HG02678 (cell line): ENCODE results near the gene UGGT2.
A peak's percentile ranks its signal among the peaks of the same experiment; 100 is the strongest.
"Not testable (repeated sequence)": the region's sequence is repeated elsewhere in the genome, so short reads cannot be mapped to it uniquely, and the experiment has no call there.

ENCODE experiments used
- ATAC-seq: cut with Tn5 transposase; IDR thresholded peaks from one replicate; pipeline ENCODE4 v1.9.1; 2021; ENCODE audit warnings: mild to moderate bottlenecking, moderate library complexity; ENCODE audit not compliant: unreplicated experiment

Gene UGGT2

GRCh38 chr13:96053003-96053703, at the start of gene UGGT2:
Gene UGGT2, minus strand, starts transcription at chr13:96053401. Its CDS starts 89 bp downstream, at chr13:96053312.
- ATAC-seq, result peak; percentile 98

- no peak for ATAC-seq
Measured at GRCh38 chr13:96100457-96101220, 47.4 kb upstream of the UGGT2 start.

- ATAC-seq, result no peak
Measured at GRCh38 chr13:96093296-96094006, 40.2 kb upstream of the UGGT2 start.

- ATAC-seq, result no peak
Measured at GRCh38 chr13:96091164-96092117, 38.2 kb upstream of the UGGT2 start.

GRCh38 chr13:96090240-96091101, 37.3 kb upstream of the UGGT2 start:
- peak; percentile 57 for ATAC-seq

- peak; percentile 40 for ATAC-seq
Measured at GRCh38 chr13:96089749-96090239, 36.6 kb upstream of the UGGT2 start, which contains the start of gene HS6ST3. Gene HS6ST3, plus strand, starts transcription at chr13:96090107.

GRCh38 chr13:96089139-96089538, 35.9 kb upstream of the UGGT2 start:
- no peak for ATAC-seq

GRCh38 chr13:96086736-96087135, 33.5 kb upstream of the UGGT2 start:
- ATAC-seq, result no peak

GRCh38 chr13:96082640-96083039, 29.4 kb upstream of the UGGT2 start:
- no peak for ATAC-seq

- no peak for ATAC-seq
Measured at GRCh38 chr13:96081888-96082287, 28.7 kb upstream of the UGGT2 start.

GRCh38 chr13:96080676-96081075, 27.5 kb upstream of the UGGT2 start:
- no peak for ATAC-seq

GRCh38 chr13:96075953-96076543, 22.8 kb upstream of the UGGT2 start:
- ATAC-seq, result no peak

- no peak for ATAC-seq
Measured at GRCh38 chr13:96072392-96072791, 19.2 kb upstream of the UGGT2 start.

- ATAC-seq, result no peak
Measured at GRCh38 chr13:96071504-96071903, 18.3 kb upstream of the UGGT2 start.

GRCh38 chr13:96068729-96069128, 15.5 kb upstream of the UGGT2 start:
- no peak for ATAC-seq

GRCh38 chr13:96065849-96066248, 12.6 kb upstream of the UGGT2 start:
- no peak for ATAC-seq

- ATAC-seq, result peak; percentile 36
Measured at GRCh38 chr13:96052656-96053002, 572 bp downstream of the UGGT2 start.

- ATAC-seq, result not testable (repeated sequence)
Measured at GRCh38 chr13:96051946-96052345, 1.3 kb downstream of the UGGT2 start.

GRCh38 chr13:96051491-96051890, 1.7 kb downstream of the UGGT2 start:
- not testable (repeated sequence) for ATAC-seq
